Stomach (tissue), 9 donors: Measurements from ENCODE around the gene COL12A1. TPM values are rescaled to one million over a fixed set of nuclear protein-coding genes. Genes with fewer than 3 reads are reported as not detected.

Source experiments
- DNase-seq, 2 donors: peaks; one replicate each; pipeline versions ENCODE4 v3.0.0 to v3.0.0-alpha.2; 2013 to 2019
- H3K27ac ChIP-seq, 5 donors: fragments of 200-600 bp in 4 of 5; sonication (generic) in 4 of 5; one replicate each; pipeline ENCODE4 v1.5.1; 2013 to 2019; ENCODE audit warnings: mild to moderate bottlenecking in 1 of 5, moderate library complexity in 1 of 5
- H3K27me3 ChIP-seq, 3 donors: fragments of 200-600 bp; sonication (generic); one replicate each; pipeline ENCODE4 v1.5.1; 2017 to 2019; ENCODE audit warnings: mixed run types in 1 of 3
- H3K36me3 ChIP-seq, 4 donors: fragments of 200-600 bp; sonication (generic); 1 replicate in 3 of 4; 2 replicates in 1 of 4; pipeline ENCODE4 v1.5.1; 2016 to 2019
- H3K4me1 ChIP-seq, 4 donors: fragments of 200-600 bp; sonication (generic); one replicate each; pipeline ENCODE4 v1.5.1; 2016 to 2019
- H3K4me3 ChIP-seq, 4 donors: fragments of 200-600 bp; sonication (generic) in 3 of 4; one replicate each; pipeline ENCODE4 v1.5.1; 2016 to 2019; ENCODE audit warnings: mild to moderate bottlenecking in 1 of 4
- H3K9me3 ChIP-seq, 4 donors: fragments of 200-600 bp; sonication (generic); one replicate each; pipeline ENCODE4 v1.5.1; 2016 to 2019
- EP300 ChIP-seq: sonication (generic); formaldehyde crosslinking; IDR thresholded peaks from one replicate; pipeline ENCODE4 v1.6.1; 2017; ENCODE audit warnings: antibody characterized with exemption
- POLR2A ChIP-seq, 4 donors: fragments of 450-650 bp; IDR thresholded peaks; one replicate each; pipeline ENCODE4 v1.6.1; 2016; ENCODE audit warnings: antibody characterized with exemption in 4 of 4, control low read depth in 2 of 4, mild to moderate bottlenecking in 1 of 4, moderate library complexity in 1 of 4
- POLR2AphosphoS5 ChIP-seq, 3 donors: sonication (generic); formaldehyde crosslinking; IDR thresholded peaks; one replicate each; pipeline ENCODE4 v1.6.1; 2016; ENCODE audit warnings: antibody characterized with exemption in 3 of 3
- WGBS, 5 donors: extraction: QIAGEN DNeasy Blood & Tissue Kit in 3 of 5; methylation state at CpG; one replicate each; pipeline versions ENCODE4 v1.1.5 to v1.1.7; 2013 to 2018; 5-methylcytosine and 5-hydroxymethylcytosine counted together
- intact Hi-C: fragments of 100-400 bp; cut with DNase I; formaldehyde crosslinking; loops from one replicate; pipeline ENCODE4 v1.15.1; 2023; ENCODE audit warnings: low total_unique reads
- polyA plus RNA-seq, 3 donors: library from polyadenylated mRNA; stranded (reverse); fragments of 200-250 nt; gene quantifications; one replicate each; pipeline ENCODE4 v1.2.3, GENCODE V29; 2013
- total RNA-seq, 5 donors: library from RNA; depleted of rRNA; stranded (reverse); fragments of >200 nt; gene quantifications; one replicate each; pipeline versions ENCODE4 v1.1.0 to v1.2.3, GENCODE V29; 2014 to 2016
- TF ChIP-seq, protein P1 (sequence below), 7 experiments: fragments of 450-650 bp in 4 of 7; fragments of 200-600 bp in 3 of 7; sonication (generic) in 3 of 7; IDR thresholded peaks; one replicate each; pipeline ENCODE4 v1.5.1; 2016 to 2019; ENCODE audit warnings: antibody characterized with exemption in 7 of 7, control low read depth in 2 of 7, mild to moderate bottlenecking in 1 of 7
- donor health status: healthy with polysubstance abuse.
- donor health status: Bipolar disorder and iron deficiency.
- donor health status: healthy.

COL12A1 gene
- total and polyA plus RNA-seq, 8 donors, result 3.4 to 170 (median 20.3) TPM

DNA sequence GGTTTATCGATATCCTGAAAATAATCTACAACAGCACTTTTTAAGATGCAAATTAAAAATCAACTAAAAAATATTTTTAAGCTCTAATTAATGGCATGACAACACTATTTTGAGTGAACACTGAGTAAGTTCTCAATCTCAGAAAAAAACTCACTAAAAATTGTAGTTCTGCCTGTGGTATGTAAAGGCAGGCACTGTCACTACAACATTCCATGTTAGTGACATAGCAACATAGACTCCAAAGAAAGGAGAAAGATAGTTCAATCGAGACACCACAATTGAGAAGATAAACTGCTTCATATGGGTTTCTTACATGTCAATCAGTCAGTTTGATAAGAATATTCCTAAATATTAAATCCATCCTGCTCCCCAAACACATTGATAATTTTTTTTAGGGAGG, 38.0 kb downstream of the COL12A1 start:
- intact Hi-C loops, result no loop called here
- Histone ChIP-seq H3K36me3 (no peaks in the 10 kb centered on the region), H3K4me1 (peaks cover 0 to 15% (median 7%) of the 10 kb centered on the region in 4 donors), H3K27me3 (no peaks in the 10 kb centered on the region), H3K9me3 (no peaks in the 10 kb centered on the region), H3K4me3 (no peak overlapping the region), H3K27ac (no peak overlapping the region)
- TF ChIP-seq POLR2A (IDR thresholded peaks at IDR 0.05) (no peak), EP300 (no peak), POLR2AphosphoS5 (IDR thresholded peaks at IDR 0.05) (no peak)
- TF ChIP-seq, protein P1, sequence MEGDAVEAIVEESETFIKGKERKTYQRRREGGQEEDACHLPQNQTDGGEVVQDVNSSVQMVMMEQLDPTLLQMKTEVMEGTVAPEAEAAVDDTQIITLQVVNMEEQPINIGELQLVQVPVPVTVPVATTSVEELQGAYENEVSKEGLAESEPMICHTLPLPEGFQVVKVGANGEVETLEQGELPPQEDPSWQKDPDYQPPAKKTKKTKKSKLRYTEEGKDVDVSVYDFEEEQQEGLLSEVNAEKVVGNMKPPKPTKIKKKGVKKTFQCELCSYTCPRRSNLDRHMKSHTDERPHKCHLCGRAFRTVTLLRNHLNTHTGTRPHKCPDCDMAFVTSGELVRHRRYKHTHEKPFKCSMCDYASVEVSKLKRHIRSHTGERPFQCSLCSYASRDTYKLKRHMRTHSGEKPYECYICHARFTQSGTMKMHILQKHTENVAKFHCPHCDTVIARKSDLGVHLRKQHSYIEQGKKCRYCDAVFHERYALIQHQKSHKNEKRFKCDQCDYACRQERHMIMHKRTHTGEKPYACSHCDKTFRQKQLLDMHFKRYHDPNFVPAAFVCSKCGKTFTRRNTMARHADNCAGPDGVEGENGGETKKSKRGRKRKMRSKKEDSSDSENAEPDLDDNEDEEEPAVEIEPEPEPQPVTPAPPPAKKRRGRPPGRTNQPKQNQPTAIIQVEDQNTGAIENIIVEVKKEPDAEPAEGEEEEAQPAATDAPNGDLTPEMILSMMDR (IDR thresholded peaks at IDR 0.05), result no peak
- no peak for DNase-seq
- 61 to 84% (median 70%) methylated on average over 2 of the region's 2 CpGs for WGBS, 5 donors

DNA sequence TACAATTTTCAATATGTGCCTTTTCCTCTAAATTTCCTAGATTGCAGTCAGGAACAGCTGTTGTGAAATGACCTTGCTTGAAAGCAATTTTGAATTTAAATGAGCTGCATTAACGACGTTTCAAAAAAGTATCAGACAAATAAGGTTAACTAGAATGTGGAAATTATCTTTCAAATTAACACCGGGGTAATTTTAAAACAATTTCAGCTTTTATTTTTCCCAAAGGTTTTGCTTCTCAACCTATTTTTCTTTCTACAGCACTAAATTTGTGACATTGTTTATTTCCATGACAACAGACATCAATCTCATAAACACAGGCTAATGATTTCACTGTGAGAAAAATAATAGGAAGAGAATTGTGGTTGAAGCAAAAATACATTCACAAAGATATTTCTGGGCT, 38.5 kb downstream of the COL12A1 start:
- no peaks in the 10 kb centered on the region for H3K36me3 ChIP-seq
- no peak overlapping the region for H3K27ac ChIP-seq
- no peaks in the 10 kb centered on the region for H3K9me3 ChIP-seq
- TF ChIP-seq POLR2AphosphoS5 (IDR thresholded peaks at IDR 0.05) (no peak), EP300 (no peak), POLR2A (IDR thresholded peaks at IDR 0.05) (no peak)
- TF ChIP-seq, protein P1 (IDR thresholded peaks at IDR 0.05), result no peak
- DNase-seq, result no peak
- H3K4me1 ChIP-seq, result peaks cover 0 to 14% (median 7%) of the 10 kb centered on the region in 4 donors
- no peaks in the 10 kb centered on the region for H3K27me3 ChIP-seq
- intact Hi-C loops, result no loop called here
- 58 to 74% (median 60%) methylated on average over 3 of the region's 3 CpGs for WGBS, 5 donors
- H3K4me3 ChIP-seq, result no peak overlapping the region

DNA sequence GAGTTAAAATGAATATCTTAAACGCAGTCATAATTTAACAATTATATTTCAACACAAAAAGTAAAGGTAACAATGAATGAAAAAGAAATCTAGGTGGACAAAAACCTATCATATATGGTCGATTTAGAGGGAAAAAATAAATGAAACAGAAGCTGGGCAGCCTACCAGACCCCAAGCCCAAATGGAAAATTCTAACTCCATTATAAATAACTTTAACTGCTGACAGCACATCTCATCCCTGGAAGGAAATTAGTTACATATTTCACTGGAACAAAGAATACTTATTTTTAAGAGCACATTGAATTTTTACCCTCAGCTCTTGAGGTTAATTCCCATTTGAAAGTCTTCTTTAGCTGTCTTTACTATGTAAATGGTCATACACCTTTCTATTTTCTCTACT, 39.1 kb downstream of the COL12A1 start:
- no peak for DNase-seq
- Histone ChIP-seq H3K36me3 (no peaks in the 10 kb centered on the region), H3K4me3 (no peak overlapping the region), H3K9me3 (no peaks in the 10 kb centered on the region), H3K27ac (no peak overlapping the region), H3K27me3 (no peaks in the 10 kb centered on the region), H3K4me1 (peaks cover 0 to 9% (median 4%) of the 10 kb centered on the region in 4 donors)
- 69 to 75% (median 73%) methylated on average over 2 of the region's 2 CpGs for WGBS, 5 donors
- intact Hi-C loops, result no loop called here
- TF ChIP-seq EP300 (no peak), POLR2A (IDR thresholded peaks at IDR 0.05) (no peak), POLR2AphosphoS5 (IDR thresholded peaks at IDR 0.05) (no peak)
- TF ChIP-seq, protein P1 (IDR thresholded peaks at IDR 0.05), result no peak

DNA sequence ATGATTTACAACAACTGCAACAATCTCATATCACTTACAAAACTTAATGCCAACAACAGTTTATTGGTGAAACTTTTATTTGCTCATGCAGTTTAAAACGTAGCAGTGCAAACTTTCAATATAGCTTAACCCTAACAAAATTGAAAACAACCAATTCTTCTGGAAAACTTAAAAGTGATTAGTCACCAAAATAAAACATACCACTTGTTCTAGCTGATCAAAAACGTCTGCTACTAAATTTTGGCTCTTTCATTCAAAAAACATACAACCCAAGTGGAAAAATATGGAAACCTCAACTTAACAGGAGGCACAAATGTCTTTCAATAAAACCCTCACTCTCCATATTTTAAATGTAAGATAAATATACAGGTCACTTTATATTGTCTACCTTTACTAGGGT, 39.6 kb downstream of the COL12A1 start:
- H3K36me3 ChIP-seq, result no peaks in the 10 kb centered on the region
- no peaks in the 10 kb centered on the region for H3K27me3 ChIP-seq
- no peak for DNase-seq
- no peak overlapping the region for H3K4me3 ChIP-seq
- H3K9me3 ChIP-seq, result no peaks in the 10 kb centered on the region
- no peak overlapping the region for H3K27ac ChIP-seq
- 19 to 32% (median 23%) methylated on average over 2 of the region's 2 CpGs for WGBS, 5 donors
- intact Hi-C loops, result no loop called here
- H3K4me1 ChIP-seq, result peaks cover 0 to 3% (median 1%) of the 10 kb centered on the region in 4 donors
- TF ChIP-seq EP300, result no peak
- TF ChIP-seq, protein P1 (IDR thresholded peaks at IDR 0.05), result no peak
- no peak for TF ChIP-seq POLR2AphosphoS5 (IDR thresholded peaks at IDR 0.05)
- no peak for TF ChIP-seq POLR2A (IDR thresholded peaks at IDR 0.05)
